HepG2 (cell line): ENCODE results near the gene SUSD3. TPM values are rescaled to one million over a fixed set of nuclear protein-coding genes. Genes with fewer than 3 reads are reported as not detected.
A peak's percentile ranks its signal among the peaks of the same experiment; 100 is the strongest.

Source experiments
- ATAC-seq: fragments of 200-7000 bp; cut with Tn5 transposase; 3 replicates; pipeline ENCODE4 v1.9.1; 2020; ENCODE audit warnings: mild to moderate bottlenecking, moderate library complexity
- BruUV-seq: library from RNA; stranded (reverse); fragments of 400-500 nt; replicated peaks from 2 replicates; lab custom pipeline; 2021; lab: Mats Ljungman, UMichigan
- CTCF ChIA-PET: fragments of 300-600 bp; formaldehyde crosslinking; extraction: SDS; loops from one replicate; lab custom pipeline; 2021; ENCODE audit warnings: low total read pairs, inconsistent platforms, low intra/inter-chr PET ratio; lab: Yijun Ruan, JAX
- POLR2A ChIA-PET: fragments of 350-600 bp; sonication (Branson Sonifier 250); formaldehyde crosslinking; loops from one replicate; lab custom pipeline; 2020; ENCODE audit warnings: antibody characterized with exemption, inconsistent platforms; lab: Yijun Ruan, JAX
- DNase-seq: peaks from one replicate; pipeline ENCODE4 v3.0.0-alpha.2; 2015; ENCODE audit warnings: low spot score
- FAIRE-seq: peaks from 3 replicates; lab custom pipeline; 2011; peaks lifted over from hg19 to GRCh38; lab: Jason Lieb, UNC
- H2AFZ ChIP-seq: one replicate; pipeline ENCODE4 v1.6.1; 2011; ENCODE audit warnings: low read length, inconsistent platforms
- H3K27ac ChIP-seq: fragments of 300-600 bp; 3 replicates; pipeline ENCODE4 v1.8.0; 2011; ENCODE audit warnings: mixed run types, mild to moderate bottlenecking, mixed read lengths, low read length, inconsistent platforms; ENCODE audit not compliant: insufficient read depth; ENCODE audit errors: extremely low read length
- H3K27me3 ChIP-seq, 2 experiments: fragments of 200-600 bp in 1 of 2; 2 replicates in 1 of 2; 3 replicates in 1 of 2; pipeline versions ENCODE4 v1.6.0 to v1.8.0; 2011; ENCODE audit warnings: low read length in 2 of 2, mild to moderate bottlenecking in 2 of 2, moderate library complexity in 2 of 2, inconsistent platforms in 1 of 2; ENCODE audit not compliant: insufficient read depth in 2 of 2, control insufficient read depth in 1 of 2
- H3K36me3 ChIP-seq, 2 experiments: fragments of 200-600 bp in 1 of 2; replicated peaks in 1 of 2; 2 replicates in 1 of 2; 3 replicates in 1 of 2; pipeline versions ENCODE4 v1.5.1 to v1.8.0; 2011; ENCODE audit warnings: low read length in 2 of 2, inconsistent platforms in 1 of 2; ENCODE audit not compliant: insufficient read depth in 2 of 2, control insufficient read depth in 1 of 2
- H3K4me1 ChIP-seq: 2 replicates; pipeline ENCODE4 v1.5.1; 2012; ENCODE audit warnings: low read length, inconsistent platforms; ENCODE audit not compliant: insufficient read depth
- H3K4me2 ChIP-seq: 2 replicates; pipeline ENCODE4 v1.6.0; 2011; ENCODE audit warnings: low read depth, low read length, inconsistent platforms
- H3K4me3 ChIP-seq, 3 experiments: fragments of 200-600 bp in 1 of 3; sonication (generic), shearing (Covaris generic) in 1 of 3; replicated peaks in 1 of 3; 2 replicates each; pipeline ENCODE4 v1.5.1; 2011 to 2016; ENCODE audit warnings: low read length in 3 of 3, inconsistent platforms in 2 of 3, low read depth in 2 of 3, mild to moderate bottlenecking in 2 of 3, control low read depth in 1 of 3, mixed read lengths in 1 of 3; ENCODE audit not compliant: insufficient read depth in 1 of 3
- H3K79me2 ChIP-seq: one replicate; pipeline ENCODE4 v1.6.1; 2011; ENCODE audit warnings: low read length, inconsistent platforms; ENCODE audit not compliant: insufficient read depth
- H3K9ac ChIP-seq: 2 replicates; pipeline ENCODE4 v1.6.0; 2011; ENCODE audit warnings: mild to moderate bottlenecking, low read depth, low read length, inconsistent platforms; ENCODE audit not compliant: insufficient read depth
- H3K9me3 ChIP-seq: 2 replicates; pipeline ENCODE4 v1.5.1; 2012; ENCODE audit warnings: mild to moderate bottlenecking, low read length
- H4K20me1 ChIP-seq: 2 replicates; pipeline ENCODE4 v1.6.0; 2011; ENCODE audit warnings: inconsistent platforms, mild to moderate bottlenecking, low read length, moderate library complexity; ENCODE audit not compliant: insufficient read depth
- ATF7 ChIP-seq, 2 experiments: fragments of 450-650 bp in 1 of 2; sonication (generic) in 1 of 2; formaldehyde crosslinking in 1 of 2; IDR thresholded peaks; 2 replicates each; pipeline versions ENCODE4 v1.4.0 to v1.6.1; 2016 to 2020; ENCODE audit warnings: antibody characterized with exemption in 1 of 2, mild to moderate bottlenecking in 1 of 2, missing genetic modification reagents in 1 of 2
- ISX ChIP-seq: sonication (generic); formaldehyde crosslinking; conservative IDR thresholded peaks from 2 replicates; pipeline ENCODE4 v1.5.0; 2020; ENCODE audit warnings: missing genetic modification reagents
- KLF13 ChIP-seq: sonication (generic); formaldehyde crosslinking; IDR thresholded peaks from 2 replicates; pipeline ENCODE4 v1.4.0; 2020; ENCODE audit warnings: mild to moderate bottlenecking, missing genetic modification reagents
- SP5 ChIP-seq: IDR thresholded peaks from 2 replicates; pipeline ENCODE4 v1.6.1; 2016; ENCODE audit warnings: low read depth, borderline replicate concordance
- TBP ChIP-seq: sonication (generic); formaldehyde crosslinking; IDR thresholded peaks from 2 replicates; pipeline ENCODE4 v1.5.0; 2020; ENCODE audit warnings: missing genetic modification reagents
- ZBED4 ChIP-seq: sonication (generic); formaldehyde crosslinking; IDR thresholded peaks from 2 replicates; pipeline ENCODE4 v1.4.0; 2020; ENCODE audit warnings: missing genetic modification reagents, borderline replicate concordance
- ZNF124 ChIP-seq: sonication (generic); formaldehyde crosslinking; IDR thresholded peaks from 2 replicates; pipeline ENCODE4 v1.4.0; 2020; ENCODE audit warnings: missing genetic modification reagents
- ZNF142 ChIP-seq: sonication (generic); formaldehyde crosslinking; IDR thresholded peaks from 2 replicates; pipeline ENCODE4 v1.4.0; 2020; ENCODE audit warnings: missing genetic modification reagents
- ZNF326 ChIP-seq: sonication (generic); formaldehyde crosslinking; IDR thresholded peaks from 2 replicates; pipeline ENCODE4 v1.4.0; 2020; ENCODE audit warnings: missing genetic modification reagents, borderline replicate concordance
- ZNF354B ChIP-seq: sonication (generic); formaldehyde crosslinking; IDR thresholded peaks from 2 replicates; pipeline ENCODE4 v1.8.0; 2022; ENCODE audit warnings: mild to moderate bottlenecking, missing genetic modification reagents
- ZNF546 ChIP-seq: sonication (generic); formaldehyde crosslinking; conservative IDR thresholded peaks from 2 replicates; pipeline ENCODE4 v1.8.1; 2023; ENCODE audit warnings: mild to moderate bottlenecking, missing genetic modification reagents
- ZNF564 ChIP-seq: sonication (generic); formaldehyde crosslinking; IDR thresholded peaks from 2 replicates; pipeline ENCODE4 v1.8.1; 2023; ENCODE audit warnings: mild to moderate bottlenecking, missing genetic modification reagents
- ZNF616 ChIP-seq: sonication (generic); formaldehyde crosslinking; IDR thresholded peaks from 2 replicates; pipeline ENCODE4 v1.5.0; 2020; ENCODE audit warnings: low read depth, mild to moderate bottlenecking, missing genetic modification reagents
- WGBS: methylation state at CpG from one replicate; pipeline ENCODE4 v1.1.6; 2017; ENCODE audit warnings: low lambda C conversion rate; 5-methylcytosine and 5-hydroxymethylcytosine counted together
- in situ Hi-C: cut with HindIII; loops from 2 replicates; pipeline ENCODE4 v1.10.0; 2017; ENCODE audit warnings: low pct_unique_long_range_greater_than_20kb; ENCODE audit not compliant: extremely low pct_ligation_motif_present
- intact Hi-C: fragments of 100-400 bp; cut with micrococcal nuclease; formaldehyde crosslinking; loops from one replicate; pipeline ENCODE4 v1.10.0; 2022; ENCODE audit not compliant: unreplicated experiment
- polyA plus RNA-seq, 8 experiments: library from polyadenylated mRNA; depleted of rRNA in 3 of 8; stranded (reverse) in 7 of 8; unstranded in 1 of 8; fragments of >200 nt; fragmentation: Illumina TruSeq in 4 of 8; extraction: Trizol in 4 of 8; gene quantifications; 2 replicates each; pipeline versions ENCODE4 v1.2.1 to v1.2.3, GENCODE V29; 2011 to 2016; ENCODE audit warnings: low read depth in 4 of 8, missing spikeins in 1 of 8, mixed read lengths in 1 of 8; ENCODE audit not compliant: insufficient read depth in 1 of 8
- total RNA-seq, 5 experiments: library from RNA; depleted of rRNA; stranded (reverse); fragments of >200 nt; fragmentation: Illumina TruSeq; extraction: Trizol; gene quantifications; 2 replicates each; pipeline ENCODE4 v1.2.3, GENCODE V29; 2016; ENCODE audit warnings: low read depth in 1 of 5

The SUSD3 gene
- total and polyA plus RNA-seq, 2 of the 13 experiments (the other 11 are each of a cell fraction or from before 2014, with no cell fraction given): 7.0 to 9.1 TPM

GRCh38 chr9:93061791-93062763 lies 3.6 kb downstream of the SUSD3 start:
- ChIA-PET CTCF (no interaction called here), POLR2A (no interaction called here)
- no peaks in the 10 kb centered on the region for H3K36me3 ChIP-seq
- FAIRE-seq: peak; percentile 93
- 11% methylated on average over 12 of the region's 19 CpGs for WGBS
- peak overlapping the region in 1 of 3 experiments; percentile 44; a peak in 2 of 6 replicates for H3K4me3 ChIP-seq
- BruUV-seq: no TSS peak
- no peaks in the 10 kb centered on the region for H4K20me1 ChIP-seq
- peaks cover 0 to 1% of the 10 kb centered on the region in 2 experiments; a peak in 1 of 5 replicates for H3K27me3 ChIP-seq
- DNase-seq: peak; percentile 92
- in situ Hi-C loops (no loop called here), intact Hi-C loops (loop anchor here (1.0 kb wide), 2 partner anchors 30 to 33 kb away; no protein-coding TSS in a partner anchor)
- no peaks in the 10 kb centered on the region for H3K79me2 ChIP-seq
- H3K9ac ChIP-seq: no peak overlapping the region; the same call in 1 of the 2 replicates
- H3K4me2 ChIP-seq: peak overlapping the region; percentile 71
- H3K9me3 ChIP-seq: no peaks in the 10 kb centered on the region
- peak overlapping the region; percentile 63 for H3K27ac ChIP-seq
- peak; percentile 83 for ATAC-seq
- no peak overlapping the region for H2AFZ ChIP-seq
- H3K4me1 ChIP-seq: peaks cover 54% of the 10 kb centered on the region
- TF ChIP-seq ZNF546 (CRISPR knock-in tag): no peak
- no peak for TF ChIP-seq ZNF124
- TF ChIP-seq KLF13 (CRISPR knock-in tag): no peak
- TF ChIP-seq ISX (CRISPR knock-in tag): no peak
- no peak for TF ChIP-seq ZNF616 (CRISPR knock-in tag)
- TF ChIP-seq ZBED4: no peak
- TF ChIP-seq ZNF142 (CRISPR knock-in tag): no peak
- TF ChIP-seq SP5 (CRISPR knock-in tag): peak; percentile 58
- no peak for TF ChIP-seq ZNF326 (CRISPR knock-in tag)
- TF ChIP-seq ZNF354B: no peak
- no peak for TF ChIP-seq TBP (CRISPR knock-in tag)
- TF ChIP-seq ATF7 (IDR thresholded peaks at IDR 0.05): no peak
- no peak for TF ChIP-seq ATF7 (CRISPR knock-in tag; IDR thresholded peaks at IDR 0.05)
- TF ChIP-seq ZNF564 (CRISPR knock-in tag): peak; percentile 74; the same call in 1 of the 2 replicates
